GM18507 (cell line): ENCODE measurements around the gene GRHL3.

ENCODE experiments used
- DNase-seq: peaks from one replicate; pipeline ENCODE4 v3.0.0; 2011; ENCODE audit warnings: low read depth; ENCODE audit not compliant: insufficient read length; ENCODE audit errors: extremely low spot score
- FAIRE-seq: peaks from 2 replicates; lab custom pipeline; 2011; peaks lifted over from hg19 to GRCh38; lab: Jason Lieb, UNC

GRHL3 gene

GRCh38 chr1:24315391-24315790 lies 3.8 kb upstream of the GRHL3 start:
- no peak for DNase-seq
- no peak for FAIRE-seq

- FAIRE-seq (no peak), DNase-seq (no peak)
Observed at GRCh38 chr1:24316645-24317044, 2.5 kb upstream of the GRHL3 start.

GRCh38 chr1:24317081-24317480 lies 2.1 kb upstream of the GRHL3 start:
- no peak for DNase-seq
- FAIRE-seq, result no peak

GRCh38 chr1:24317956-24318614 lies 1.1 kb upstream of the GRHL3 start:
- FAIRE-seq (no peak), DNase-seq (no peak)

GRCh38 chr1:24318615-24319311 lies 394 bp upstream of the GRHL3 start:
- no peak for FAIRE-seq
- no peak for DNase-seq

- no peak for FAIRE-seq
- DNase-seq, result no peak
Observed at GRCh38 chr1:24319962-24320361, 805 bp downstream of the GRHL3 start.

GRCh38 chr1:24321126-24321525 lies 2.0 kb downstream of the GRHL3 start:
- no peak for FAIRE-seq
- DNase-seq, result no peak

GRCh38 chr1:24321697-24322469 lies 2.7 kb downstream of the GRHL3 start:
- DNase-seq (peak; percentile 62), FAIRE-seq (peak; percentile 59)

GRCh38 chr1:24322470-24323177 lies 3.5 kb downstream of the GRHL3 start:
- FAIRE-seq (no peak), DNase-seq (no peak)

- FAIRE-seq (no peak), DNase-seq (no peak)
Observed at GRCh38 chr1:24323281-24323680, 4.1 kb downstream of the GRHL3 start.

- FAIRE-seq (no peak), DNase-seq (no peak)
Observed at GRCh38 chr1:24324903-24325302, 5.7 kb downstream of the GRHL3 start.

- DNase-seq, result no peak
- no peak for FAIRE-seq
Observed at GRCh38 chr1:24325587-24326449, 6.7 kb downstream of the GRHL3 start.

- no peak for FAIRE-seq
- no peak for DNase-seq
Observed at GRCh38 chr1:24327486-24327885, 8.3 kb downstream of the GRHL3 start.

- DNase-seq (no peak), FAIRE-seq (no peak)
Observed at GRCh38 chr1:24327891-24328290, 8.7 kb downstream of the GRHL3 start.

GRCh38 chr1:24329331-24329730 lies 10.2 kb downstream of the GRHL3 start:
- FAIRE-seq, result no peak
- DNase-seq, result no peak

- DNase-seq (no peak), FAIRE-seq (no peak)
Observed at GRCh38 chr1:24329797-24330543, 10.8 kb downstream of the GRHL3 start.

- no peak for FAIRE-seq
- no peak for DNase-seq
Observed at GRCh38 chr1:24331961-24332673, 13.0 kb downstream of the GRHL3 start.

- DNase-seq (no peak), FAIRE-seq (no peak)
Observed at GRCh38 chr1:24336075-24336474, 16.9 kb downstream of the GRHL3 start.
